Erythroblast (primary cell): Measurements from ENCODE around the gene MEGF11.

ENCODE experiments used
- GATA1 ChIP-seq: IDR thresholded peaks from 2 replicates; pipeline ENCODE4 v1.6.1; 2011; ENCODE audit warnings: low read depth, mild to moderate bottlenecking, control low read depth, low read length, moderate library complexity
- POLR2A ChIP-seq: IDR thresholded peaks from 2 replicates; pipeline ENCODE4 v1.6.1; 2011; ENCODE audit warnings: mild to moderate bottlenecking, low read length

DNA sequence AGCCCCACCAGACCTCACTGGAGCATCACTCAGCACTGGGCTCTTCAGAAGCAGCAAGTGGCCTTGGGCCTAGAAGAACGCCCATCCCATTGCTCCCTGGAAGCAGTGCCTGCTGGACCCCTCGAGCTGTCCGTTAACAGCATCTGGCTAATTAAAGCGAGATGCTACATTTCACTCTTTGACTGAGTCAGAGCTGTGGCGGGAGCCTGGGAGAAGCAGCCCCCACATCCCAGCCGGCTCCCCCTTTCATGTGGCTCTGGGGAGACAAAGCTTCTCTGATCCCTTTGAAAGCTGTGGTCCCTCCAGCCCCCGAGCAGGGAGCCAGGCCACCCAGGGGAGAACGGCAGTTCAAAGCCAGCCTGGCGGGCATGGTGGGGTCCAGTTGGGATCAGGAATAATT lies 103.7 kb downstream of the MEGF11 start:
- TF ChIP-seq POLR2A (no peak), GATA1 (no peak)
